ENCODE measurements around the gene CTIF.

CTIF gene

GRCh38 chr18:48581206-48581605, 42.4 kb downstream of the CTIF start:
- Histone ChIP-seq H3K4me3 (ENCODE audit: low read depth, low read length) (no peak overlapping the region), H3K9ac (no peak overlapping the region), H3K27me3 (ENCODE audit: control insufficient read depth, insufficient read depth, low read length) (no peaks in the 10 kb centered on the region), H3K4me2 (ENCODE audit: low read length) (no peak overlapping the region), H3K9me3 (ENCODE audit: control insufficient read depth, low read length) (no peaks in the 10 kb centered on the region), H3K4me1 (no peaks in the 10 kb centered on the region), H3K79me2 (peaks cover 17% of the 10 kb centered on the region), H3K27ac (no peak overlapping the region), H3K36me3 (ENCODE audit: control insufficient read depth, insufficient read depth, low read length) (no peaks in the 10 kb centered on the region), H2AFZ (no peak overlapping the region)
- no peak for TF ChIP-seq CTCF (IDR thresholded peaks at IDR 0.05)

GRCh38 chr18:48581941-48582340, 43.1 kb downstream of the CTIF start:
- no peak overlapping the region for H3K9ac ChIP-seq
- peaks cover 15% of the 10 kb centered on the region for H3K79me2 ChIP-seq
- no peak overlapping the region for H2AFZ ChIP-seq
- no peak for TF ChIP-seq CTCF (IDR thresholded peaks at IDR 0.05)
- no peak overlapping the region for H3K4me3 ChIP-seq (ENCODE audit: low read depth, low read length)
- H3K27ac ChIP-seq, result no peak overlapping the region
- no peaks in the 10 kb centered on the region for H3K4me1 ChIP-seq
- no peak overlapping the region for H3K4me2 ChIP-seq (ENCODE audit: low read length)
- no peaks in the 10 kb centered on the region for H3K9me3 ChIP-seq (ENCODE audit: control insufficient read depth, low read length)
- no peaks in the 10 kb centered on the region for H3K27me3 ChIP-seq (ENCODE audit: control insufficient read depth, insufficient read depth, low read length)
- no peaks in the 10 kb centered on the region for H3K36me3 ChIP-seq (ENCODE audit: control insufficient read depth, insufficient read depth, low read length)

GRCh38 chr18:48582946-48583345, 44.1 kb downstream of the CTIF start:
- no peaks in the 10 kb centered on the region for H3K36me3 ChIP-seq (ENCODE audit: control insufficient read depth, insufficient read depth, low read length)
- H3K9ac ChIP-seq, result no peak overlapping the region
- H3K27ac ChIP-seq, result no peak overlapping the region
- peaks cover 16% of the 10 kb centered on the region for H3K79me2 ChIP-seq
- H3K4me3 ChIP-seq (ENCODE audit: low read depth, low read length), result no peak overlapping the region
- H2AFZ ChIP-seq, result no peak overlapping the region
- no peak overlapping the region for H3K4me2 ChIP-seq (ENCODE audit: low read length)
- no peaks in the 10 kb centered on the region for H3K4me1 ChIP-seq
- no peak for TF ChIP-seq CTCF (IDR thresholded peaks at IDR 0.05)
- H3K9me3 ChIP-seq (ENCODE audit: control insufficient read depth, low read length), result no peaks in the 10 kb centered on the region
- no peaks in the 10 kb centered on the region for H3K27me3 ChIP-seq (ENCODE audit: control insufficient read depth, insufficient read depth, low read length)

GRCh38 chr18:48583573-48583972, 44.7 kb downstream of the CTIF start:
- H3K9me3 ChIP-seq (ENCODE audit: control insufficient read depth, low read length), result no peaks in the 10 kb centered on the region

More at GRCh38 chr18:48583573-48583972, 44.7 kb downstream of the CTIF start:
- Histone ChIP-seq H3K27ac (no peak overlapping the region), H2AFZ (no peak overlapping the region), H3K4me1 (no peaks in the 10 kb centered on the region), H3K79me2 (peaks cover 18% of the 10 kb centered on the region), H3K4me2 (ENCODE audit: low read length) (no peak overlapping the region), H3K36me3 (ENCODE audit: control insufficient read depth, insufficient read depth, low read length) (no peaks in the 10 kb centered on the region), H3K9ac (no peak overlapping the region), H3K4me3 (ENCODE audit: low read depth, low read length) (no peak overlapping the region), H3K27me3 (ENCODE audit: control insufficient read depth, insufficient read depth, low read length) (no peaks in the 10 kb centered on the region)
- TF ChIP-seq CTCF (IDR thresholded peaks at IDR 0.05), result no peak
